Upper lobe of left lung (tissue), 4 donors: Measurements from ENCODE around the gene TMEM256.

Source experiments
- POLR2A ChIP-seq, 4 donors: fragments of 450-650 bp; IDR thresholded peaks; one replicate each; pipeline ENCODE4 v1.5.1; 2016 to 2017; ENCODE audit warnings: antibody characterized with exemption in 4 of 4, mild to moderate bottlenecking in 2 of 4
- POLR2AphosphoS5 ChIP-seq, 2 donors: sonication (generic); formaldehyde crosslinking; IDR thresholded peaks; one replicate each; pipeline ENCODE4 v1.5.1; 2017; ENCODE audit warnings: antibody characterized with exemption in 2 of 2
- TF ChIP-seq, protein P1 (sequence below), 6 experiments: fragments of 450-650 bp in 4 of 6; fragments of 200-600 bp in 2 of 6; sonication (generic) in 2 of 6; IDR thresholded peaks; one replicate each; pipeline ENCODE4 v1.5.1; 2016 to 2019; ENCODE audit warnings: antibody characterized with exemption in 6 of 6

DNA sequence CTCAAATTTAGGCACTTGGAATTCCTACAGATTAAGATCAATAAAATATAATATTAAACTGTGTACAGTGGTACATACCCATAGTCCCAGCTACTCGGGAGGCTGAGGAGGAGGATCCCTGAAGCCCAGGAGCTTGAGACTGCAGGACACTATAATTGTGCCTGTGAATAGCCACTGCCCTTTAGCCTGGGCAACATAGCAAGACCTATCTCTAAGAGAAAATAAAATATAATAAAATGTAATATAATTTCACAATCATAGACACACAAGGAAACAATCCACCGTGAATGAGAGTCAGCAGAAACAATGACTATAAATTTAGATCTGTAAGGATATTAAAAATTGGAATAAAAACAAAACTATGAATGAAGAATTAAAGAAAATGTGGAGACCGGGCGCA, 33.0 kb downstream of the TMEM256 start:
- TF ChIP-seq POLR2A (IDR thresholded peaks at IDR 0.05) (no peak), POLR2AphosphoS5 (IDR thresholded peaks at IDR 0.05) (no peak)
- TF ChIP-seq, protein P1, sequence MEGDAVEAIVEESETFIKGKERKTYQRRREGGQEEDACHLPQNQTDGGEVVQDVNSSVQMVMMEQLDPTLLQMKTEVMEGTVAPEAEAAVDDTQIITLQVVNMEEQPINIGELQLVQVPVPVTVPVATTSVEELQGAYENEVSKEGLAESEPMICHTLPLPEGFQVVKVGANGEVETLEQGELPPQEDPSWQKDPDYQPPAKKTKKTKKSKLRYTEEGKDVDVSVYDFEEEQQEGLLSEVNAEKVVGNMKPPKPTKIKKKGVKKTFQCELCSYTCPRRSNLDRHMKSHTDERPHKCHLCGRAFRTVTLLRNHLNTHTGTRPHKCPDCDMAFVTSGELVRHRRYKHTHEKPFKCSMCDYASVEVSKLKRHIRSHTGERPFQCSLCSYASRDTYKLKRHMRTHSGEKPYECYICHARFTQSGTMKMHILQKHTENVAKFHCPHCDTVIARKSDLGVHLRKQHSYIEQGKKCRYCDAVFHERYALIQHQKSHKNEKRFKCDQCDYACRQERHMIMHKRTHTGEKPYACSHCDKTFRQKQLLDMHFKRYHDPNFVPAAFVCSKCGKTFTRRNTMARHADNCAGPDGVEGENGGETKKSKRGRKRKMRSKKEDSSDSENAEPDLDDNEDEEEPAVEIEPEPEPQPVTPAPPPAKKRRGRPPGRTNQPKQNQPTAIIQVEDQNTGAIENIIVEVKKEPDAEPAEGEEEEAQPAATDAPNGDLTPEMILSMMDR (IDR thresholded peaks at IDR 0.05) = no peak
